HG02870 (cell line): ENCODE results near the gene PTGES3.
"Not testable (repeated sequence)": the region's sequence is repeated elsewhere in the genome, so short reads cannot be mapped to it uniquely, and the experiment has no call there.

ENCODE experiments used
- ATAC-seq: cut with Tn5 transposase; IDR thresholded peaks from one replicate; pipeline ENCODE4 v1.9.1; 2021; ENCODE audit warnings: mild to moderate bottlenecking, moderate library complexity; ENCODE audit not compliant: unreplicated experiment

PTGES3 gene

DNA sequence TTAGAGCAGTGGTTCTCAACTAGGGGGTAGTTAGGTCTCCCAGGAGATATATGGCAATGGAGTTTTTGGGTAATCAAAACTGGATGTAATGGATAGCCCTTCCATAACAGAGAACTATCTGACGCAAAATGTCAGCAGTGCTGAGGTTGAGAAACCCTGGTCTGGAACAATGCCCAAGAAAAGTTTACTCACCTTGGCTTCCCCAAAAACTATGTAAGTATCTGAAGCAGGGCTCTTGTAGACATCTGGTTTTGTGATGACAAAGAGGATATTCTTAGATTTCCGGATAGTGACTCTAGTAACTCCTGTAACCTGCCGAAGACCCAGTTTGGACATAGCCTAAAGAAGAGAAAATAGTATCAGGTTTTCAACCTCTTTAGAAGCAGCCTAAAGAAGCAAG is 25.3 kb upstream of the PTGES3 start:
- no peak for ATAC-seq

DNA sequence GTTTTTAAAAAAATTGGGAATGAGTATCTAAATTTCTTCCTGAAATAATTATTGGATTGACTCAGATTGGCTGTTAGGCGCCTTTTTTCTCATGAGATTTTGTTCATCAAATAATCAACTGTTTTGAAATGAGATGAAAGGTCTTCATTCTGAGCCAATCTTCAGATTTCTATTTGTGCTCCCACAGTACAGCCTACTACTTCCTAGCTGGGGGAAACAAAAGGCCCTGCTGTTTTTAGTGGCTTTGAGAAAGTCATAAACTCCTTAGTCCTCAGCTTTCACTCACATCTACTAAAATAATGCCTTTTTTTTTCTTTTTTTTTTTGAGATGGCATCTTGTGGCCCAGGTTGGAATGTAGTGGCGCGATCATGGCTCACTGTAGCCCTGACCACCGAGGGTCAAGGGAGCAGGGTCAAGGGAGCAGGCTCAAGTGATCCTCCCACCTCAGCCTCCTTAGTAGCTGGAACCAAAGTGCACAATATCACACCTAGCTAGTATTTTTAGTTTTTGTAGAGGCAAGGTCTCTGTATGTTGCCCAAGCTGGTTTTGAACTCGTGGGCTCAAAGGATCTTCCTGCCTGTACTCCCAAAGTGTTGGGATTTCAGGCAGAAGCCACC is 21.8 kb upstream of the PTGES3 start:
- no peak for ATAC-seq

DNA sequence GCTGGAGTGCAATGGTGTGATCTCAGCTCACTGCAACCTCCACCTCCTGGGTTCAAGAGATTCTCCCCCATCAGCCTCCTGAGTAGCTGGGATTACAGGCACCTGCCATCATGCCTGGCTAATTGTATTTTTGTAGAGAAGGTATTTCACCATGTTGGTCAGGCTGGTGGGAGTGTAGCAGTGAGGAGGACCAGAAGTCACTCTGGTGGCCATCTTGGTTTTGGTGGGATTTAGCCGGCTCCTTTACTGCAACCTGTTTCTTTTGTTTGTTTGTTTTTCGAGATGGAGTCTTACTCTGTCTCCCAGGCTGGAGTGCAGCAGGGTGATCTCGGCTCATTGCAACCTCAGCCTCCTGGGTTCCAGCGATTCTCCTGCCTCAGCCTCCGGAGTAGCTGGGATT is 16.4 kb upstream of the PTGES3 start:
- not testable (repeated sequence) for ATAC-seq

DNA sequence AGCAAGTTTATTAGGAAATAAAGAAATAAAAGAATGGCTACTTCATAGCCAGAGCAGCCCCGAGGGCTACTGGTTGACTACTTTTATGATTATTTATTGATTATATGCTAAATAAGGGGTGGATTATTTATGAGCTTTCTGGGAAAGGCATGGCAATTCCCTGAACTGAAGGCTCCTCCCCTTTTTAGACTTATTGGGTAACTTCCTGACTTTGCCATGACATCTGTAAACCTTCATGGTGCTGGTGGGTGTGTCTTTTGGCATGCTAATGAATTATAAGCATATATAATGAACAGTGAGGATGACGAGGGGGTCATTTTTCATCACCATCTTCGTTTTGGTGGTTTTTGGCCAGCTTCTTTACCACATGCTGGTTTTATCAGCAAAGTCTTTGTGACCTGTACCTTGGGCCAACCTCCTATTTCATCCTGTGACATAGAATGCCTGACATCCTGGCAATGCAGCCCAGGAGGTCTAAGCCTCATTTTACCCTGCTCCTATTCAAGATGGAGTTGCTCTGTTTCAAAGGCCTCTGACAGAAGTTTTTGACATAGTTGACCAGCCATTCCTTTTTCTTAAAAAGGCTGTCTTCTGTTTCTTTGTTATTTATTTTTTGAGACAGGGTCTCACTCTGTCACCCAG is 11.1 kb upstream of the PTGES3 start:
- ATAC-seq, result no peak

DNA sequence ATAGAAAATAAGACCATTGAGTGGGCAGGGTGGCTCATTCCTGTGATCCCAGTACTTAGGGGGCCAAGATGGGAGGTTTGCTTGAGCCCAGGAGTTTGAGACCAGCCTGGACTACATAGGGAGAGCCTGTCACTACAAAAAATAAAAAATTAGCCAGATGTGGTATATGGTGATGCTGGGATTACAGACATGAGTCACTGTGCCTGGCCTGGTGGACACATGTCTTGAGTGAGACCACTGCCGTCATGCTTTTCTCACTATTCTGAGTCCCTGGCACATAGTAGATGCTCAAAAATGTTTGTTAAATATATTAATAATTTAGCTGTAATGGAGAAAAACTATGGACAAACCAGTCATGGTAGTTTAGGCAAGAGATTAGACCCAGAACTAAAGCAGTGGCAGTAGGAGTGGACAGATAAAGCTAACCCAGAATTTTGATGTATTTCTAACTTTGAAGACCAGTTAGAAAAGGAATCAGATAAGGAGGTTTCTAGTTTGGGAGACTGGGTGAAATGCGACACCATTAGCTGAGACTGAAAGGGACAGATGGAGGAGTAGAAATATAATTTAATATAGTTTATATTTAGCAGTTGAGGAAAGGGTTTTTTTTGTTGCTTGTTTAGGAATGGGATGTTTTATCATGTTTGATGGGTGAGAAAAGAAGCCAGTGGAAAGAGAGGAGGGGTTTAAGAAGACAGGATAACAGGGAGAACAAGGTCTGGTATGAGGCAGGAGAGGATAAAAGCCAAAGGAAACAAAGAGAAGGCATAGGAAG is 7.4 kb upstream of the PTGES3 start:
- no peak for ATAC-seq

DNA sequence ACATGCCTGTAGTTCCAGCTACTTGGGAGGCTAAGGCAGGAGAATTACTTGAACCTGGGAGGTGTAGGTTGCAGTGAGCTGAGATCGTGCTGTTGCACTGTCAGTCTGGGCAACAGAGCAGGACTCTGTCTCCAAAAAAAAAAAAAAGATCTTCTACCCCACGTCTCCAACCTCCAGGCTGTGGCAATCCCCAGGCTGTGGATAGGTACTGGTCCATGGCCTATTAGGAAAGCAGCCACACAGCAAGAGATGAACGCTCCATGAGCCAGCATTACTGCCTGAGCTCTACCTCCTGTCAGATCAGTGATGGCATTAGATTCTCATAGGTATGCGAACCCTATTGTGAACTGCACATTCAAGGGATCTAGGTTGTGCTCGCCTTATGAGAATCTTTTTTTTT is 6.1 kb upstream of the PTGES3 start:
- ATAC-seq, result no peak

DNA sequence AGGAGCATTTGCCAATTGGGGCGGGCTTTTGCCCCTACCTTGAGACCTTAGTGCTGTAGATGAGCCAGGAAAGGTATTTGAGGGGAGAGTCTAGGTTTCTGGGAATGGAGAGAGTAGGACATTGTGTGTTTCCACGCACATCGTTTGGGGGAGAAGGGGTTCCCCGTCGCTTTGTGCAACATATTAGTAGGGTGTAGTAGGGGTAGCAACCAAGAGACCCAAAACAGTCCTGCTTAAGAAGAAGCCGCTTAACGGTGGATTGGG is 694 bp upstream of the PTGES3 start:
- ATAC-seq, result no peak

DNA sequence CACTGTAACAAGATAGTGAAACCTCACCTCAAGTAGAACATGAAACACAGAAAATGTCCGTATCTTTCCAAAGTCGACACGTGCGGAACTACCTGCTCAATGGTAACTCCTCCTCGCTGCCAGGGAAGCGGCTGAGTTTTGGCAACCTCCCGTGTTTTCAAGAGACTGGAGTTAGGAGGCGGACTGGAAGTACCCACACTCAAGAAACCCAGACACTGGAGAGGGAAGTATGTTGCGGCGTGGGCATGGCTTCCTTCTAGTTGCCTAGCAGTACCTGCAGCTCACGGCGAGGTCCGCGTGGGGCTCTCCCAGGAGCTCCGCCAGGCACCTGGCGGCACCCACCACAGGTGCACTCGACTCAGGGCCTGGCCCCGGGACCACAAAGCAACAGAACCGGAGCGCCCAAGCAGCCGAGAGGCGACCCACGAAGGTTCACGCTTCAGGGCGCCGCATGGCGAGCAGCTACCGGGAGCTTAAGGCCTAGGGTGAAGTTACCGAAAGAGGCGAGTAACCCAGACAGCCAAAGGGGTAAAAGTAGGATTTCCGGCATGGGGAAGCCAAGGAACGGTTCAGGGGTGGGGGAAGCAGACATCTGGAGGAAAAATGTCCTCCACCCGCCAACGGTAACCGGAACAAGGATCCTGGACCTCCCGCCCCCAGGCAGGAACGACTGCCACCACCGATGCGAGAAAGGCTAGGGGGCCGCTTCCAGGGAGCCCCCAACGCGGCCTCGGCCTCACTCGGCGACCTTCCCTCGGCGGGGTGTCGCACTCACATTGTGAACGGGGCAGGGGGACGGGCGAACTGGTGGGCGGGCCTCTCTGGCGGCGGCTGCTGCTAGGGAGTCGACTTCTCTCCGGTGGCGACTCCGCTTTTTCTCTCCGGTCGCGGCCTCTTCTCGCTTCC is 608 bp downstream of the PTGES3 start:
- ATAC-seq, result peak; percentile 17

DNA sequence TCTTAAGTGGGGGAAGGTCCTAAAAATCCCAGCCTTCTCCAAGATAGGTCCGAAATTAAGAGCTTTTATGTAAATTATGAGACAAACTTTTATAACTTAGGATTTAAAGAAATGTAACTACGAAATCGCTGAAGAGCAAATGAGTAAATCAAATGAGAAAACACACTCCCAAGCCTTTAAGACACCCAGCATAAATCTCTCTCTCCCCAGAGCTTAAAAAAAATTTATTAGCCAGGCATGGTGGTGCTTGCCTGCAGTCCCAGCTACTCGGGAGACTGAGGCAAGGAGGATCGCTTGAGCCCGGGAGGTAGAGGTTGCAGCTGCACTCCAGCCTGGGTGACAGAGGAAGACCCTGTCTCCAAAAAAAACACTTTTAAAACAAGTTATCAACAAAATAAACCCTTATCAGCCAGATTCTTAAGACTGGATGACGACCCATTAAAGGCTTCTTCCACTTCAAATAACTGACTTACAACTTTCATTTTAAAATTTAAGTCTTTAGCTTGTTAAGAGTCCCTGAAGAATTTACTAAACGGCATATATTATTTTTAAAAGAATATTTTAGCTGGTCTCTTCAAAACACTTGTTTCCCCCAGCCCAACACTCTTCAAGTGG is 3.2 kb downstream of the PTGES3 start:
- ATAC-seq, result no peak

DNA sequence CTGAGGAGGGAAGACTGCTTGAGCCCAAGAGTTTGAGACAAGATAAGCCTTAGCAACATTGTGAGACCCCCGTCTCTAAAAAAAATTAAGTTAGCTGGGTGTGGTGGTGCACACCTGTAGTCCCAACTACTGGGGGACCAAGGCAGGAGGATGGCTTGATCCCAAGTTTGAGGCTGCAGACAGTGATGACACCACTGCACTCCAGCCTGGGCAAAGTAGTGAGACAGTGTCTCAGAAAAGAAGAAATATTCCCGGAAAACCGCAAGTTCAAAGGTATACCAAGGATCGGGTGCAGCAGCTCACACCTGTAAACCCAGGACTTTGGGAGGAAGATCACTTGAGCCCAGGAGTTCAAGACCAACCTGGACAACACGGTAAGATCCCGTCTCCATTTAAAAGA is 5.8 kb downstream of the PTGES3 start:
- no peak for ATAC-seq

DNA sequence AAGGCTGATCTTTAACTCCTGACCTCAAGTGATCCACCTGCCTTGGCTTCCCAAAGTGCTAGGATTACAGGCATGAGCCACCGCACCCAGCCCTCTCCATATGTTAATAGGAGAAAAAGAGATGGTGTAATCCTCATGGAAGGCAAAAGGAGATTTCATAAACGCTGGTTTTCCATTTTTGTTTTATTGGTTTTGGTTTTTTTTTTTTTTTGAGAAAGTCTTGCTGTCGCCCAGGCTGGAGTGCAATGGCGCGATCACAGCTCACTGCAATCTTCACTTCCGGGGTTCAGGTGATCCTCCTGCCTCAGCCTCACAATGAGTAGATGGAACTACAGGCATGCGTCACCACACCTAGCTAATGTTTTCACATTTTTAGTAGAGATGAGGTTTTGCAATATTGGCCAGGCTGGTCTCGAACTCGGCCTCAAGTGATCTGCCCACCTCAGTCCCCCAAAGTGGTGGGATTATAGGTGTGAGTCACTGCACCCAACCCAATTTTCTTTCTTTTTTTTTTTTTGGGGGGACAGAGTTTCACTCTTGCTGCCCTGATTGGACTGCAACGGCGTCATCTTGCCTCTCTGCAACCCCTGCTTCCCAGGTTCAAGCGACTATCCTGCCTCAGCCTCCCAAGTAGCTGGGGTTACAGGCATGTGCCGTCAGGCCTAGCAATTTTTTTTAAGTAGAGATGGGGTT is 8.1 kb downstream of the PTGES3 start:
- no peak for ATAC-seq

DNA sequence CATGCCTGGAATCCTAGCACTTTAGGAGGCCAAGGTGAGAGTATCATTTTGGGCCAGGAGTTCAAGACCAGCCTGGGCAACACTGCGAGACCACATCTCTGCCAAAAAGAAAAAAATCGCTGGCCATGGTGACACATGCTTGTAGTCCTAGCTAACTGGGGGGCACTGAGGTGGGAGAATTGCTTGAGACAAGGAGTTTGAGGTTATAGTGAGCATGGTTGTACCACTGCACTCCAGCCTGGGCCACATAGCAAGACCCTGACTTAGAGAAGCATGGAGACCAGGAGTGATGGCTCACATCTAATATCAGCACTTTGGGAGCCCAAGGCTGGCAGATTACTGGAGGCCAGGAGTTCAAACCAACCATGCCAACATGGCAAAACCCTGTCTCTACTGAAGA is 9.2 kb downstream of the PTGES3 start:
- no peak for ATAC-seq

DNA sequence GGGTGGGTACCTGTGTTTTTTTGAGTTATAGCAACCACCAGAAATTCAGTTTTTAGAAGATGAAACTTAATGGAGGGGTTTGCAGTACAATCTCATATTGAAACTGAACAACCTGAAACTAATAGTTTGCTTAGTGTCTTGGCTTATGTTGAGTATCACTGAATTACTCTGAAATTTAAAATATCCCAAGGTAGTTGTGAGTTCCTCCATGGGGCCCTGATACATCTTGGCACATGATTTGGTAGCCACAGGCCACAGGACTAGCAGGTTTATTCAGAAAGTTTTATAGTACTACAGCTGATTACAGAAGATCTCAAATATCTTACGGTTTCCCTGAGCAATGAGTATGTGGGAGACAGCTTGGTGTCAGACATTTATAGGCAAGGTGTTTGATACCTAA is 10.4 kb downstream of the PTGES3 start:
- ATAC-seq, result peak; percentile 73

DNA sequence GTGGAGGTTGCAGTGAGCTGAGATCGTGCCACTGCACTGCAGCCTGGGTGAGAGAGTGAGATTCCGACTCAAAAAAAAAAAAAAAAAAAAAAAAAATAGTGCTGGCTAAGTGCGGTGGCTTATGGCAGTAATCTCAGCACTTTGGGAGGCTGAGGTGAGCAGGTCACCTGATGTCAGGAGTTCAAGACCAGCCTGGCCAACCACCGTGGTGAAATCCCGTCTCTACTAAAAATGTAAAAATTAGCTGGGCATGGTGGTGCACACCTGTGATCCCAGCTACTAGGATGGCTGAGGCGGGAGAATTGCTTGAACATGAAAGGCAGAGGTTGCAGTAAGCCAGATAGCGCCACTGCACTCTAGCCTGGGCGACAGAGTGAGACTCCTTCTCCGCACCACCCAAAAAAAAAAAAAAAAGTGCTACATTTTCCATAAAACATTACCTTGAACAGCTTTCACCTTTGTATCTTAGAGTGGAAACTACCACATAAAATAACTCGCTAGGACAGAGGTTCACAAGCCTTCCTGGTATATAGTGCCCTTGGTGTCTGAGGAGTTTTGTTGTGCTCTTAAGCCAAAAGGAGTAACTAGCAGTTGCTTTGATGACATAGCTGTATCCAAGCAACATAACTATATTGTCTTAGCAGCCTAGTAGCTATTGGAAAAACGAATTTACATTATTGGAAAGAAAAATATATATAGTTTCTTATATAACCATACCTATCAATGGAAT is 11.1 kb downstream of the PTGES3 start:
- ATAC-seq, result no peak

DNA sequence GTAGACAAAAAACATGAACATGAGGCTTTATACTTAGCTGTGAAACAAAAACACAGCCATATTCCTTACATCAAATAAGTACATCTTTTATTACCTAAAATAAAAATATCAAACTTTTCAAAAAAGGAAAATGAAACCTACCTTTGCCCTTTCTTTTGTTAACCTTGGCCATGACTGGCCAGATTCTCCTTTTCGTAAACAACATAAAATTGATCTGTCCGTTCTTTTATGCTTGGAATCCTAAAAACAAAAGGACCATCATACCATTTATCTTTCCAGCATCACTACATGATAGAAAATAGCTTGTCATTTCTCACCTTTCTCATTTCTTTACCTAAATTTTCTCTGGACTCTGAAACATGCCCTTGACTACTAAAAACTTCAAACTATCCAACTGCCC is 16.5 kb downstream of the PTGES3 start:
- ATAC-seq, result no peak

DNA sequence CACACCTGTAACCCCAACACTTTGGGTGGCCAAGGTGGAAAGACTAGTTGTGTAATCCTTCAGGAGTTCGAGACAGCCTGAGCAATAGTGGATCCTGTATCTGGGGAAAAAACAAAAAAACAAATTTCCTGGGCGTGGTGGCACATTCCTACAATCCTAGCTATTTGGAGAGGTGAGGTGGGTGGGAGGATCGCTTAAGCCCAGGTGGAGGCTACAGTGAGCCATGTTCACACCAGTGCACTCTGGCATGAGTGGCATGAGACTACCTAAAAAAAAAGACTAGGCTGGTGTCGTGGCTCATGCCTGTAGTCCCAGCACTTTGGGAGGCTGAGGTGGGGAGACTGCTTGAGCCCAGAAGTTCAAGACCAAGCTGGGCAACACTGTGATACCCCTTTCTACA is 17.2 kb downstream of the PTGES3 start:
- ATAC-seq, result no peak

DNA sequence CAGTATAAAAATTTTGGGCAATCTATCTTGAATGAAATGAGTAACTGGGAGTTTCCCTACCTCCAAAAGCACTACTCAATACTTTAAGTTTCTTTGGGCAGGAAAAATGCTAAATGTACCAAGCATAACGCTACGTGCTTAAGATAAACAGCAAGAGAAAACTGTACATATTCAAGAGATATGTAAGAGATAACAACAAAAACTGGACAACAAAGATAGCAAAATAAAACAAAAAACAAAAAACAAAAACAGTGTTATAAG is 20.0 kb downstream of the PTGES3 start:
- ATAC-seq, result no peak

DNA sequence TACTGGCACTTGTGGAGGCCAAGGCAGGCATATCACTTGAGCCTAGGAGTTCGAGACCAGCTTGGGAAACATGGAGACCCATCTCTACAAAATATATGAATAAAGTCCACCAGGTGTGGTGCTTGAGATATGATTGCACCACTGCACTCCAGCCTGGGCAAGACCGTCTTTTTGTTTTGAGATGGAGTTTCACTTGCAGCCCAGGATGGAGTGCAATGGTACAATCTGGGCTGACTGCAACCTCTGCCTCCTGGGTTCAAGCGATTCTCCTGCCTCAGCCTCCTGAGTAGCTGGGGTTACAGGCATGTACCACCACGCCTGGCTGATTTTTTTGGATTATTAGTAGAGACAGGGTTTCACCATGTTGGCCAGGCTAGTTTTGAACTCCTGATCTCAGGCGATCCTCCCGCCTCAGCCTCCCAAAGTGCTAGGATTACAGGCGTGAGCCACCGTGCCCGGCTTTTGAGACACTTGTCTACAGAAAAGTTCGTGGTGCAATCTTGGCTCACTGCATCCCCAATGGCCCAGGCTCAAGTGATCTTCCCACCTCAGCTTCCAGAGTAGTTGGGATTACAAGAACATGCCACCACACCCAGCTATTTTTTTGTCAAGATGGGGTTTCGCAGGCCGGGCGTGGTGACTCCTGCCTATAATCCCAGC is 26.0 kb downstream of the PTGES3 start:
- ATAC-seq, result no peak

DNA sequence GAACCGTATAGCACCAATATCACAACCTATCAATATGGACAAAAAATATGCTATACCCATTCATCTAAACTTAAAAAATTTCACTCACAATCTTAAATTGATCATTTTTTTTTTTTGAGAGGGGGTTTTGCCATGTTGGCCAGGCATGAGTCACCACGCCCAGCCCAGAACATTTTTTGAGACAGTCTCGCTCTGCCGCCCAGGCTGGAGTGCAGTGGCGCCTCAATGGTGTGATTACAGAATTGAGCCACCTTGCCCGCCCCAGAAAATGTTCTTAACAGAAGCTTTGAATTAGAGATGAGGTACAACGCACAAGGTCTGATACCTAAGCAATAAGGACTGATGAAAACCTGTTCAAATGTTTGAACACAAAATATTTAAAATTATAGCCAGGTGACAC is 26.5 kb downstream of the PTGES3 start:
- no peak for ATAC-seq

DNA sequence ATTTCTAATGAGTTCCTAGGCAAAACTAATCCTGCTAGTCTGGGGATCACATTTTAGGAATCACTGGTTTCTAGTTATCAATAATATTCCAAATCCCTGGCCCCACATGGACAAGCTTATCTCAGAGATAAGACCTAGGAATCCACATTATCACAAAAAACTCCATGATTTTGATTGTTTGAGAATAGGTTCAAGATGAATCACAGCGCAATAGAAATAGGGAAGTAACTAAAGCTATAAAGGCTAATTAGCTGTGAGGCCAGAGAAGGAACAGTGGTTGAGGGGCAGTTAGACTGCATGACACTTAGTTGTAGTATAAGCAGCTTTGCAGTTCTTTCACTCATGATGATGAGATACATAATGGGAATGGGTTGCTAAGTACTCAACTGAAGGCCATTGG is 29.2 kb downstream of the PTGES3 start:
- no peak for ATAC-seq
